ENCODE measurements around the gene SLC4A4.

Gene SLC4A4

GRCh38 chr4:71595576-71596108, 256.8 kb downstream of the SLC4A4 start:
- DNase-seq (ENCODE audit: low read depth in 2 of 2): no peak

GRCh38 chr4:71599578-71599977, 260.8 kb downstream of the SLC4A4 start:
- no peak for DNase-seq (ENCODE audit: low read depth in 2 of 2)

GRCh38 chr4:71602289-71602900, 263.6 kb downstream of the SLC4A4 start:
- no peak for DNase-seq (ENCODE audit: low read depth in 2 of 2)

GRCh38 chr4:71604785-71605184, 266.0 kb downstream of the SLC4A4 start:
- DNase-seq (ENCODE audit: low read depth in 2 of 2): no peak

- no peak for DNase-seq (ENCODE audit: low read depth in 2 of 2)
Observed at GRCh38 chr4:71607109-71607508, 268.3 kb downstream of the SLC4A4 start.

- DNase-seq (ENCODE audit: low read depth in 2 of 2): no peak
Observed at GRCh38 chr4:71607780-71608677, 269.2 kb downstream of the SLC4A4 start.

- DNase-seq (ENCODE audit: low read depth in 2 of 2): no peak
Observed at GRCh38 chr4:71608678-71609071, 269.9 kb downstream of the SLC4A4 start.

GRCh38 chr4:71609167-71609566, 270.3 kb downstream of the SLC4A4 start:
- DNase-seq (ENCODE audit: low read depth in 2 of 2): no peak

- DNase-seq (ENCODE audit: low read depth in 2 of 2): no peak
Observed at GRCh38 chr4:71609651-71610050, 270.8 kb downstream of the SLC4A4 start.

GRCh38 chr4:71614621-71615020, 275.8 kb downstream of the SLC4A4 start:
- DNase-seq (ENCODE audit: low read depth in 2 of 2): no peak

- no peak for DNase-seq (ENCODE audit: low read depth in 2 of 2)
Observed at GRCh38 chr4:71616168-71616811, 277.5 kb downstream of the SLC4A4 start.
